ENCODE results near the gene KCNK1.

DNA sequence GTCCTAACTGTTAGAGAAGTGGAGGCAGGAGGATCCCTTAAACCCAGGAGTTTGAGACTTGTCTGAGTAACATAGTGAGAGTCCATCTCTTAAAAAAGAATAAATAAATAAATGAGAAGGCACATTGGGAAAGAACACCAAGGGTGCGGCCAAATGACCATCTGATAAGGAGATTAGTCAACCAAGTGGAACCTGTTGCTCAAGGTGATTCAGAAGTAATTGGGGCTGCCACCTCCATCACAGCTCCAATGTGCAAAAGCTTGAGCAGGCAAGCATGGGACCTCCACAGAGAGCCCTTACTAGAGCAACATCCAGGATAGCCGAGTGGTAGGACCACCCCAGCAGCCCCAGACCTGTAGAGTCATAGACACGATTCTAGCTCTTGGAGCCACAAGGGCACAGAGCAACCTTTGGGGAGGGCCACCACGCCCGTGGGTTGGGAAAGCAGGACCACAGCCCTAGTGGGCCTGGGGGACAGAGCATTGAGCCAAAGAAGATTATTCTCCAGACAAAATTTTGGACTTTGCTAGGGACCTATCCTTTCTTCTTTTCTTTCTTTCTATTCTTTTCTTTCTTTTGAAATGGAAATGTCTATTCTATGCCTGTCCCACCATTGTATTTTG lies 40.9 kb downstream of the KCNK1 start:
- TF ChIP-seq, protein P1, sequence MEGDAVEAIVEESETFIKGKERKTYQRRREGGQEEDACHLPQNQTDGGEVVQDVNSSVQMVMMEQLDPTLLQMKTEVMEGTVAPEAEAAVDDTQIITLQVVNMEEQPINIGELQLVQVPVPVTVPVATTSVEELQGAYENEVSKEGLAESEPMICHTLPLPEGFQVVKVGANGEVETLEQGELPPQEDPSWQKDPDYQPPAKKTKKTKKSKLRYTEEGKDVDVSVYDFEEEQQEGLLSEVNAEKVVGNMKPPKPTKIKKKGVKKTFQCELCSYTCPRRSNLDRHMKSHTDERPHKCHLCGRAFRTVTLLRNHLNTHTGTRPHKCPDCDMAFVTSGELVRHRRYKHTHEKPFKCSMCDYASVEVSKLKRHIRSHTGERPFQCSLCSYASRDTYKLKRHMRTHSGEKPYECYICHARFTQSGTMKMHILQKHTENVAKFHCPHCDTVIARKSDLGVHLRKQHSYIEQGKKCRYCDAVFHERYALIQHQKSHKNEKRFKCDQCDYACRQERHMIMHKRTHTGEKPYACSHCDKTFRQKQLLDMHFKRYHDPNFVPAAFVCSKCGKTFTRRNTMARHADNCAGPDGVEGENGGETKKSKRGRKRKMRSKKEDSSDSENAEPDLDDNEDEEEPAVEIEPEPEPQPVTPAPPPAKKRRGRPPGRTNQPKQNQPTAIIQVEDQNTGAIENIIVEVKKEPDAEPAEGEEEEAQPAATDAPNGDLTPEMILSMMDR (IDR thresholded peaks at IDR 0.05), result no peak
- TF ChIP-seq EP300 (IDR thresholded peaks at IDR 0.05; ENCODE audit: low read depth) (no peak), POLR2AphosphoS5 (IDR thresholded peaks at IDR 0.05) (no peak)
